Measurements from ENCODE around the gene DMD.

- TF ChIP-seq, protein P1, sequence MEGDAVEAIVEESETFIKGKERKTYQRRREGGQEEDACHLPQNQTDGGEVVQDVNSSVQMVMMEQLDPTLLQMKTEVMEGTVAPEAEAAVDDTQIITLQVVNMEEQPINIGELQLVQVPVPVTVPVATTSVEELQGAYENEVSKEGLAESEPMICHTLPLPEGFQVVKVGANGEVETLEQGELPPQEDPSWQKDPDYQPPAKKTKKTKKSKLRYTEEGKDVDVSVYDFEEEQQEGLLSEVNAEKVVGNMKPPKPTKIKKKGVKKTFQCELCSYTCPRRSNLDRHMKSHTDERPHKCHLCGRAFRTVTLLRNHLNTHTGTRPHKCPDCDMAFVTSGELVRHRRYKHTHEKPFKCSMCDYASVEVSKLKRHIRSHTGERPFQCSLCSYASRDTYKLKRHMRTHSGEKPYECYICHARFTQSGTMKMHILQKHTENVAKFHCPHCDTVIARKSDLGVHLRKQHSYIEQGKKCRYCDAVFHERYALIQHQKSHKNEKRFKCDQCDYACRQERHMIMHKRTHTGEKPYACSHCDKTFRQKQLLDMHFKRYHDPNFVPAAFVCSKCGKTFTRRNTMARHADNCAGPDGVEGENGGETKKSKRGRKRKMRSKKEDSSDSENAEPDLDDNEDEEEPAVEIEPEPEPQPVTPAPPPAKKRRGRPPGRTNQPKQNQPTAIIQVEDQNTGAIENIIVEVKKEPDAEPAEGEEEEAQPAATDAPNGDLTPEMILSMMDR (IDR thresholded peaks at IDR 0.05; ENCODE audit: insufficient read depth, low read depth, low read length), result no peak
- TF ChIP-seq EZH2 (IDR thresholded peaks at IDR 0.05; ENCODE audit: insufficient read depth, low read length), result no peak
These were observed 2088.0 kb downstream of the DMD start for GRCh38 chrX:31123335-31123734.

All from astrocyte (in vitro differentiated cells and primary cell).